GM21717 (cell line): ENCODE measurements around the gene CNGA3.

Experiments used
- ATAC-seq: cut with Tn5 transposase; IDR thresholded peaks from one replicate; pipeline ENCODE4 v1.9.1; 2021; ENCODE audit warnings: mild to moderate bottlenecking, moderate library complexity; ENCODE audit not compliant: unreplicated experiment

The CNGA3 gene

GRCh38 chr2:98438190-98439133 lies 92.2 kb downstream of the CNGA3 start:
- ATAC-seq: no peak

- no peak for ATAC-seq
Measured at GRCh38 chr2:98441706-98442450, 95.6 kb downstream of the CNGA3 start.

GRCh38 chr2:98442488-98442887 lies 96.2 kb downstream of the CNGA3 start:
- ATAC-seq: no peak

GRCh38 chr2:98444436-98445176 lies 98.3 kb downstream of the CNGA3 start, which contains the start of gene INPP4A:
Gene INPP4A (plus strand): TSS chr2:98444858. CDS start chr2:98520049, 75,191 bp downstream.
- ATAC-seq: peak; percentile 73

GRCh38 chr2:98445177-98445682 lies 99.0 kb downstream of the CNGA3 start:
- ATAC-seq: peak; percentile 29

- no peak for ATAC-seq
Measured at GRCh38 chr2:98445683-98446581, 99.7 kb downstream of the CNGA3 start.

GRCh38 chr2:98446850-98447249 lies 100.6 kb downstream of the CNGA3 start:
- no peak for ATAC-seq
